Activated CD4-positive, CD25-positive, alpha-beta regulatory T cell treated with anti-CD3 and anti-CD28 coated beads, Interleukin-2, amount 50 U/mL, for 72 hours (primary cell): ENCODE results near the gene FXYD6.

Experiments used
- DNase-seq: peaks from one replicate; pipeline ENCODE4 v3.0.0; 2021

Gene FXYD6

GRCh38 chr11:117827521-117828511 lies 48.6 kb downstream of the FXYD6 start:
- no peak for DNase-seq

GRCh38 chr11:117826832-117827231 lies 49.6 kb downstream of the FXYD6 start:
- no peak for DNase-seq

GRCh38 chr11:117826190-117826570 lies 50.3 kb downstream of the FXYD6 start:
- peak; percentile 19 for DNase-seq

GRCh38 chr11:117825538-117826189 lies 50.8 kb downstream of the FXYD6 start:
- DNase-seq: peak; percentile 24

GRCh38 chr11:117824571-117825537 lies 51.6 kb downstream of the FXYD6 start, which contains the start of gene FXYD2:
Gene FXYD2 (minus strand): TSS chr11:117824744. CDS start chr11:117824678, 66 bp downstream.
- peak; percentile 24 for DNase-seq

GRCh38 chr11:117823946-117824420 lies 52.5 kb downstream of the FXYD6 start:
- peak; percentile 36 for DNase-seq

- DNase-seq: peak; percentile 40
Measured at GRCh38 chr11:117823294-117823945, 53.0 kb downstream of the FXYD6 start.

GRCh38 chr11:117822074-117823033 lies 54.1 kb downstream of the FXYD6 start:
- DNase-seq: peak; percentile 57

- DNase-seq: no peak
Measured at GRCh38 chr11:117821431-117821830, 55.0 kb downstream of the FXYD6 start.

- no peak for DNase-seq
Measured at GRCh38 chr11:117820516-117820915, 55.9 kb downstream of the FXYD6 start.

GRCh38 chr11:117820071-117820470 lies 56.4 kb downstream of the FXYD6 start:
- DNase-seq: no peak

- no peak for DNase-seq
Measured at GRCh38 chr11:117819096-117820040, 57.1 kb downstream of the FXYD6 start.

GRCh38 chr11:117818041-117818873 lies 58.2 kb downstream of the FXYD6 start:
- DNase-seq: peak; percentile 57

GRCh38 chr11:117817368-117818040 lies 59.0 kb downstream of the FXYD6 start:
- peak; percentile 92 for DNase-seq

- no peak for DNase-seq
Measured at GRCh38 chr11:117816846-117817367, 59.6 kb downstream of the FXYD6 start.

GRCh38 chr11:117816151-117816741 lies 60.2 kb downstream of the FXYD6 start:
- DNase-seq: no peak

- peak; percentile 62 for DNase-seq
Measured at GRCh38 chr11:117815262-117815803, 61.1 kb downstream of the FXYD6 start.
